Measurements from ENCODE around the gene TMEM239. TPM values are rescaled to one million over a fixed set of nuclear protein-coding genes. Genes with fewer than 3 reads are reported as not detected.

The TMEM239 gene
- total RNA-seq, 1 donor from 2014 or later = not detected

GRCh38 chr20:2794202-2794748, 21.9 kb upstream of the TMEM239 start:
- peaks cover 3% of the 10 kb centered on the region for H3K36me3 Mint-ChIP-seq (ENCODE audit: low read depth, unreplicated experiment)
- peaks cover 18% of the 10 kb centered on the region for H3K27me3 ChIP-seq (ENCODE audit: insufficient read depth, low read length)
- no peaks in the 10 kb centered on the region for H4K20me1 ChIP-seq (ENCODE audit: insufficient read depth, low read length)
- TF ChIP-seq CTCF (IDR thresholded peaks at IDR 0.05; ENCODE audit: insufficient read depth, low read depth, low read length) = no peak
- TF ChIP-seq EZH2 (IDR thresholded peaks at IDR 0.05; ENCODE audit: insufficient read depth, low read length) = no peak
- H3K9me3 ChIP-seq (ENCODE audit: insufficient read depth, low read depth, low read length) = no peaks in the 10 kb centered on the region
- peaks cover 45% of the 10 kb centered on the region for H3K27me3 Mint-ChIP-seq (ENCODE audit: low read depth, unreplicated experiment)
- no peak for FAIRE-seq
- H2AFZ ChIP-seq (ENCODE audit: low read depth, low read length) = no peak overlapping the region
- no peak overlapping the region for H3K27ac ChIP-seq (ENCODE audit: low read depth, low read length)
- DNase-seq (ENCODE audit: low read depth) = no peak
- H3K4me3 Mint-ChIP-seq (ENCODE audit: unreplicated experiment) = no peak overlapping the region
- H3K9me3 Mint-ChIP-seq (ENCODE audit: unreplicated experiment) = no peaks in the 10 kb centered on the region
- H3K4me3 ChIP-seq (ENCODE audit: insufficient read depth, low read depth, low read length) = no peak overlapping the region
- no peak overlapping the region for H3K4me2 ChIP-seq (ENCODE audit: low read length)
- H3K4me1 Mint-ChIP-seq (ENCODE audit: low read depth, unreplicated experiment) = no peaks in the 10 kb centered on the region
- H3K9ac ChIP-seq (ENCODE audit: low read length) = no peak overlapping the region
- no peaks in the 10 kb centered on the region for H3K79me2 ChIP-seq (ENCODE audit: insufficient read depth, low read length)
- H3K4me1 ChIP-seq (ENCODE audit: insufficient read depth, low read length) = no peaks in the 10 kb centered on the region
- H3K36me3 ChIP-seq (ENCODE audit: insufficient read depth, low read length) = no peaks in the 10 kb centered on the region
- no peak overlapping the region for H3K27ac Mint-ChIP-seq (ENCODE audit: unreplicated experiment)

DNA sequence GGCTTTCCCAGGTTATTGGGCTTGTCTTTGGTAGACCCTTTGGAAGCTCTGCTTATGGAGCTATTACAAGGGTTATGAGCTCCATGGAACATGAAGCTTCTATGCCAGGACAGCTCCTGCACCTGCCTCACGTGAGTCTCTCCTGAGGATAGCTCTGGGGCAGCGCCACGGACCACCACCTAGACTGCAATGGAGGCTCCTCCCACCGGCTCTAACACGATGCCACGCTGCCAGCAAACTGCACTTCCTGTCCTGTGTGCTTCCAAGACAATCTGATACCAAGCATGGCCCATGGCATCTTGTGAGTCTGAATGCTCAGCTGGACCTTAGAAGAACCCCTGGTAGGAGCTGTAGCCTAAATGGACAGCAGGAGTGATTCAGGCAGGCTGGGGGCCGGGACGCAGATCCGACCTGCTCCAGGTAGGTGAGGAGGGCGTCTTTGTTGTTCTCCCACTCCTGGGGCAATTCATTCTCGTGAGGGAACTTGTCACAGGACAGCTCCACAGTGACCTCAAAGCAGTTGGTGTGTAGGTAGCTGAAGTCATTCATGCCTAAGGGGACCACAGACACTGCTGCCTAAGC, 21.2 kb upstream of the TMEM239 start:
- no peak overlapping the region for H3K27ac Mint-ChIP-seq (ENCODE audit: unreplicated experiment)
- TF ChIP-seq EZH2 (IDR thresholded peaks at IDR 0.05; ENCODE audit: insufficient read depth, low read length) (no peak), CTCF (IDR thresholded peaks at IDR 0.05; ENCODE audit: insufficient read depth, low read depth, low read length) (no peak)
- Histone ChIP-seq H3K27me3 (ENCODE audit: insufficient read depth, low read length) (peaks cover 22% of the 10 kb centered on the region), H3K9me3 (ENCODE audit: insufficient read depth, low read depth, low read length) (no peaks in the 10 kb centered on the region), H3K79me2 (ENCODE audit: insufficient read depth, low read length) (no peaks in the 10 kb centered on the region), H2AFZ (ENCODE audit: low read depth, low read length) (no peak overlapping the region), H4K20me1 (ENCODE audit: insufficient read depth, low read length) (no peaks in the 10 kb centered on the region), H3K9ac (ENCODE audit: low read length) (no peak overlapping the region), H3K36me3 (ENCODE audit: insufficient read depth, low read length) (no peaks in the 10 kb centered on the region), H3K4me3 (ENCODE audit: insufficient read depth, low read depth, low read length) (no peak overlapping the region), H3K4me2 (ENCODE audit: low read length) (no peak overlapping the region), H3K27ac (ENCODE audit: low read depth, low read length) (no peak overlapping the region), H3K4me1 (ENCODE audit: insufficient read depth, low read length) (peaks cover 4% of the 10 kb centered on the region)
- H3K4me1 Mint-ChIP-seq (ENCODE audit: low read depth, unreplicated experiment) = peaks cover 2% of the 10 kb centered on the region
- H3K27me3 Mint-ChIP-seq (ENCODE audit: low read depth, unreplicated experiment) = peaks cover 44% of the 10 kb centered on the region
- H3K4me3 Mint-ChIP-seq (ENCODE audit: unreplicated experiment) = no peak overlapping the region
- FAIRE-seq (no peak), DNase-seq (ENCODE audit: low read depth) (no peak)
- peaks cover 3% of the 10 kb centered on the region for H3K36me3 Mint-ChIP-seq (ENCODE audit: low read depth, unreplicated experiment)
- H3K9me3 Mint-ChIP-seq (ENCODE audit: unreplicated experiment) = no peaks in the 10 kb centered on the region

- Mint-ChIP-seq H3K36me3 (ENCODE audit: low read depth, unreplicated experiment) (peaks cover 3% of the 10 kb centered on the region), H3K4me3 (ENCODE audit: unreplicated experiment) (no peak overlapping the region), H3K27ac (ENCODE audit: unreplicated experiment) (no peak overlapping the region), H3K9me3 (ENCODE audit: unreplicated experiment) (no peaks in the 10 kb centered on the region), H3K4me1 (ENCODE audit: low read depth, unreplicated experiment) (peaks cover 3% of the 10 kb centered on the region), H3K27me3 (ENCODE audit: low read depth, unreplicated experiment) (peaks cover 46% of the 10 kb centered on the region)
- Histone ChIP-seq H3K4me3 (ENCODE audit: insufficient read depth, low read depth, low read length) (no peak overlapping the region), H4K20me1 (ENCODE audit: insufficient read depth, low read length) (no peaks in the 10 kb centered on the region), H3K4me1 (ENCODE audit: insufficient read depth, low read length) (peaks cover 8% of the 10 kb centered on the region), H2AFZ (ENCODE audit: low read depth, low read length) (no peak overlapping the region), H3K4me2 (ENCODE audit: low read length) (no peak overlapping the region), H3K79me2 (ENCODE audit: insufficient read depth, low read length) (no peaks in the 10 kb centered on the region), H3K27ac (ENCODE audit: low read depth, low read length) (no peak overlapping the region), H3K9ac (ENCODE audit: low read length) (no peak overlapping the region), H3K36me3 (ENCODE audit: insufficient read depth, low read length) (no peaks in the 10 kb centered on the region), H3K9me3 (ENCODE audit: insufficient read depth, low read depth, low read length) (no peaks in the 10 kb centered on the region), H3K27me3 (ENCODE audit: insufficient read depth, low read length) (peaks cover 24% of the 10 kb centered on the region)
- DNase-seq (ENCODE audit: low read depth) (no peak), FAIRE-seq (no peak)
- TF ChIP-seq CTCF (IDR thresholded peaks at IDR 0.05; ENCODE audit: insufficient read depth, low read depth, low read length) (no peak), EZH2 (IDR thresholded peaks at IDR 0.05; ENCODE audit: insufficient read depth, low read length) (no peak)
These were observed 20.7 kb upstream of the TMEM239 start for GRCh38 chr20:2795451-2795850.

Data from astrocyte (in vitro differentiated cells and primary cell).